A673 (cell line): Measurements from ENCODE around the gene ACOXL. TPM values are rescaled to one million over a fixed set of nuclear protein-coding genes. Genes with fewer than 3 reads are reported as not detected.

ENCODE experiments used
- BruUV-seq: library from RNA; stranded (reverse); fragments of 400-500 nt; replicated peaks from 2 replicates; lab custom pipeline; 2021; lab: Mats Ljungman, UMichigan
- CTCF ChIA-PET: fragments of 300-600 bp; sonication (Branson Sonifier 250); formaldehyde crosslinking; loops from one replicate; lab custom pipeline; 2022; ENCODE audit warnings: antibody characterized with exemption; lab: Charles Lee
- POLR2A ChIA-PET: fragments of 300-600 bp; sonication (Branson Sonifier 250); formaldehyde crosslinking; loops from one replicate; lab custom pipeline; 2022; ENCODE audit warnings: antibody characterized with exemption; ENCODE audit not compliant: low non-redundant PET; lab: Charles Lee
- DNase-seq: peaks from one replicate; pipeline ENCODE4 v3.0.0-alpha.2; 2015; ENCODE audit warnings: low spot score
- H3K27ac ChIP-seq: fragments of 200-600 bp; sonication (generic); 2 replicates; pipeline ENCODE4 v1.5.1; 2016; ENCODE audit warnings: mixed run types, low read depth, mild to moderate bottlenecking, mixed read lengths, antibody characterized with exemption, low read length; ENCODE audit not compliant: poor library complexity, severe bottlenecking
- H3K27me3 ChIP-seq: fragments of 200-600 bp; sonication (generic); replicated peaks from 2 replicates; pipeline ENCODE4 v1.6.1; 2017; ENCODE audit warnings: mixed run types, low read depth, mild to moderate bottlenecking, mixed read lengths, antibody characterized with exemption, low read length; ENCODE audit not compliant: insufficient read depth, poor library complexity
- H3K36me3 ChIP-seq: fragments of 200-600 bp; sonication (generic); 2 replicates; pipeline ENCODE4 v1.6.1; 2016; ENCODE audit warnings: mixed run types, mild to moderate bottlenecking, mixed read lengths, antibody characterized with exemption, low read length; ENCODE audit not compliant: insufficient read depth, poor library complexity, severe bottlenecking
- H3K4me1 ChIP-seq: fragments of 200-600 bp; sonication (generic); 2 replicates; pipeline ENCODE4 v1.6.1; 2017; ENCODE audit warnings: mixed run types, mild to moderate bottlenecking, mixed read lengths, antibody characterized with exemption, low read length; ENCODE audit not compliant: insufficient read depth, poor library complexity, severe bottlenecking
- H3K4me3 ChIP-seq: fragments of 200-600 bp; sonication (generic); 2 replicates; pipeline ENCODE4 v1.5.1; 2016; ENCODE audit warnings: low read depth, mixed run types, mild to moderate bottlenecking, mixed read lengths, low read length; ENCODE audit not compliant: poor library complexity, severe bottlenecking
- H3K9me3 ChIP-seq: fragments of 200-600 bp; sonication (generic); 2 replicates; pipeline ENCODE4 v1.6.1; 2016; ENCODE audit warnings: mixed run types, low read depth, mild to moderate bottlenecking, mixed read lengths, antibody characterized with exemption, low read length; ENCODE audit not compliant: poor library complexity, severe bottlenecking
- CTCF ChIP-seq: fragments of 300-800, 200-600 bp; sonication (generic); conservative IDR thresholded peaks from 2 replicates; pipeline ENCODE4 v1.5.1; 2017; ENCODE audit warnings: low read depth, mild to moderate bottlenecking, antibody characterized with exemption, low read length, moderate library complexity, mixed read lengths
- EZH2 ChIP-seq: fragments of 200-600 bp; sonication (generic); IDR thresholded peaks from 2 replicates; pipeline ENCODE4 v1.6.1; 2017; ENCODE audit warnings: borderline replicate concordance, low read depth, mild to moderate bottlenecking, mixed read lengths, antibody characterized with exemption, low read length; ENCODE audit not compliant: poor library complexity, severe bottlenecking
- intact Hi-C: fragments of 100-400 bp; cut with micrococcal nuclease; formaldehyde crosslinking; loops from one replicate; pipeline ENCODE4 v1.10.0; 2022; ENCODE audit not compliant: unreplicated experiment
- total RNA-seq: library from RNA; stranded (reverse); gene quantifications from 2 replicates; pipeline ENCODE4 v1.2.3, GENCODE V29; 2021

ACOXL gene
- total RNA-seq, 1 experiment from 2014 or later: not detected

- no peaks in the 10 kb centered on the region for H3K9me3 ChIP-seq
- H3K4me3 ChIP-seq: no peak overlapping the region
- no peak overlapping the region for H3K27ac ChIP-seq
- no TSS peak for BruUV-seq
- ChIA-PET POLR2A (no interaction called here), CTCF (no interaction called here)
- H3K36me3 ChIP-seq: no peaks in the 10 kb centered on the region
- no peak for DNase-seq
- no peaks in the 10 kb centered on the region for H3K4me1 ChIP-seq
- TF ChIP-seq EZH2 (no peak), CTCF (no peak)
- intact Hi-C loops: no loop called here
- no peaks in the 10 kb centered on the region for H3K27me3 ChIP-seq
Measured at GRCh38 chr2:110904116-110904778, 171.9 kb downstream of the ACOXL start.

GRCh38 chr2:110904779-110905148 lies 172.4 kb downstream of the ACOXL start:
- no peaks in the 10 kb centered on the region for H3K27me3 ChIP-seq

DNA sequence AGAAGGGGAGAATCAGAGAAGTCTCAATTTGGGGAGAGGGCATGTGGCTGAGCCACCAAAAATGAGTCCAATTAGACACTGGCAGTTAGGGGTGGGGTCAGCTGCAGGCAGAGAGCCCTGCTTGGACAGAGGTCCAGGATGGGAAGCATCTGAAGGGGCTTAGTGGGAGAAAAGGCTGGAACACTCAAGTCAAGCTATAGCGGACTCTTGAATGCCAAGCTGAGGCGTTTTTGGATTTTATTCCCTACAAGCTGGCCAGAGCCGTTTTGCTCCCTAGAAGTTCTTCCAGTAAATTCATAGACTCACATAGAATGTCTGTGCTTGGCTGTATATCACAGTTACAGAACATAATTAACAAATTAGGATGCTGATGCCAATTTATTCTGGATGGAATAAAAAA lies 172.8 kb downstream of the ACOXL start:
- no peaks in the 10 kb centered on the region for H3K27me3 ChIP-seq
- CTCF ChIA-PET: no interaction called here
- no TSS peak for BruUV-seq

More at GRCh38 chr2:110904779-110905148, 172.4 kb downstream of the ACOXL start:
- ChIA-PET CTCF (no interaction called here), POLR2A (no interaction called here)
- no peak for TF ChIP-seq EZH2
- no peak for TF ChIP-seq CTCF
- Histone ChIP-seq H3K9me3 (no peaks in the 10 kb centered on the region), H3K4me1 (no peaks in the 10 kb centered on the region), H3K36me3 (no peaks in the 10 kb centered on the region), H3K4me3 (no peak overlapping the region), H3K27ac (no peak overlapping the region)
- intact Hi-C loops: no loop called here
- BruUV-seq: no TSS peak
- DNase-seq: no peak

More for the DNA sequence above, 172.8 kb downstream of the ACOXL start:
- POLR2A ChIA-PET: no interaction called here
- no peak for DNase-seq
- no peaks in the 10 kb centered on the region for H3K36me3 ChIP-seq
- intact Hi-C loops: no loop called here
- H3K4me1 ChIP-seq: no peaks in the 10 kb centered on the region
- no peak overlapping the region for H3K27ac ChIP-seq
- H3K4me3 ChIP-seq: no peak overlapping the region
- H3K9me3 ChIP-seq: no peaks in the 10 kb centered on the region
- TF ChIP-seq EZH2 (no peak), CTCF (no peak)
